OCI-M2 (cell line): ENCODE data around the gene GPR176.

ENCODE experiments used
- DNase-seq: peaks from one replicate; lab custom pipeline; 2025; ENCODE audit not compliant: unreplicated experiment; lab: John Stamatoyannopoulos, UW

Gene GPR176

GRCh38 chr15:39860871-39861270, 59.2 kb downstream of the GPR176 start:
- DNase-seq = no peak

GRCh38 chr15:39860200-39860599, 59.9 kb downstream of the GPR176 start:
- DNase-seq = no peak

GRCh38 chr15:39859636-39860035, 60.4 kb downstream of the GPR176 start:
- no peak for DNase-seq

- no peak for DNase-seq
These were observed 62.9 kb downstream of the GPR176 start for GRCh38 chr15:39857132-39857531.

GRCh38 chr15:39856357-39856756, 63.7 kb downstream of the GPR176 start:
- DNase-seq = no peak

- DNase-seq = no peak
These were observed 64.7 kb downstream of the GPR176 start for GRCh38 chr15:39855400-39855799.

GRCh38 chr15:39854161-39854560, 65.9 kb downstream of the GPR176 start:
- no peak for DNase-seq

- DNase-seq = no peak
These were observed 67.8 kb downstream of the GPR176 start for GRCh38 chr15:39852250-39852649.

GRCh38 chr15:39851500-39852092, 68.5 kb downstream of the GPR176 start:
- no peak for DNase-seq

GRCh38 chr15:39850436-39850835, 69.6 kb downstream of the GPR176 start:
- DNase-seq = no peak

- DNase-seq = no peak
These were observed 74.0 kb downstream of the GPR176 start for GRCh38 chr15:39846108-39846507.

- no peak for DNase-seq
These were observed 74.5 kb downstream of the GPR176 start for GRCh38 chr15:39845582-39845981.

GRCh38 chr15:39843565-39843964, 76.5 kb downstream of the GPR176 start:
- DNase-seq = no peak

GRCh38 chr15:39837454-39837853, 82.6 kb downstream of the GPR176 start:
- no peak for DNase-seq

- DNase-seq = no peak
These were observed 84.5 kb downstream of the GPR176 start for GRCh38 chr15:39835550-39835949.

- DNase-seq = no peak
These were observed 85.8 kb downstream of the GPR176 start for GRCh38 chr15:39834256-39834655.

GRCh38 chr15:39833515-39833981, 86.5 kb downstream of the GPR176 start:
- no peak for DNase-seq

- DNase-seq = no peak
These were observed 89.9 kb downstream of the GPR176 start for GRCh38 chr15:39830166-39830565.

- DNase-seq = no peak
These were observed 91.6 kb downstream of the GPR176 start for GRCh38 chr15:39828374-39828931.

- no peak for DNase-seq
These were observed 93.1 kb downstream of the GPR176 start for GRCh38 chr15:39826975-39827374.

- no peak for DNase-seq
These were observed 96.4 kb downstream of the GPR176 start for GRCh38 chr15:39823634-39824033.

GRCh38 chr15:39820050-39820602, 99.9 kb downstream of the GPR176 start:
- no peak for DNase-seq

- no peak for DNase-seq
These were observed 100.5 kb downstream of the GPR176 start for GRCh38 chr15:39819533-39819932.
